Left lung (tissue), 10 donors: ENCODE measurements around the gene INTS12. TPM values are rescaled to one million over a fixed set of nuclear protein-coding genes. Genes with fewer than 3 reads are reported as not detected.
A peak's percentile ranks its signal among the peaks of the same experiment; 100 is the strongest.

Experiments
- ATAC-seq: fragments of 200-7000 bp; cut with Tn5 transposase; one replicate; pipeline ENCODE4 v1.9.1; 2020; ENCODE audit warnings: moderate library complexity
- DNase-seq, 4 donors: peaks; one replicate each; pipeline ENCODE4 v3.0.0-alpha.2; 2013 to 2020
- H3K27ac ChIP-seq, 2 donors: fragments of 200-600 bp; sonication (generic) in 1 of 2; one replicate each; pipeline versions ENCODE4 v1.5.0 to v1.8.0; 2020 to 2021
- H3K27me3 ChIP-seq, 2 donors: fragments of 200-600 bp; sonication (generic) in 1 of 2; one replicate each; pipeline versions ENCODE4 v1.5.0 to v1.8.0; 2020 to 2021
- H3K36me3 ChIP-seq, 2 donors: fragments of 200-600 bp; sonication (generic) in 1 of 2; one replicate each; pipeline versions ENCODE4 v1.5.0 to v1.8.0; 2020 to 2021
- H3K4me1 ChIP-seq, 2 donors: fragments of 200-600 bp; one replicate each; pipeline ENCODE4 v1.8.0; 2021
- H3K4me3 ChIP-seq, 2 donors: fragments of 200-600 bp; sonication (generic) in 1 of 2; one replicate each; pipeline versions ENCODE4 v1.5.0 to v1.8.0; 2020 to 2021; ENCODE audit warnings: mild to moderate bottlenecking in 1 of 2
- H3K9me3 ChIP-seq, 2 donors: fragments of 200-600 bp; sonication (generic) in 1 of 2; one replicate each; pipeline versions ENCODE4 v1.5.0 to v1.8.0; 2020 to 2021
- CTCF ChIP-seq, 2 donors: fragments of 200-600 bp; sonication (generic) in 1 of 2; IDR thresholded peaks; one replicate each; pipeline versions ENCODE4 v1.5.0 to v1.8.0; 2021; ENCODE audit warnings: antibody characterized with exemption in 2 of 2
- intact Hi-C, 2 donors: fragments of 100-400 bp; cut with DNase I; formaldehyde crosslinking; loops; one replicate each; pipeline versions ENCODE4 v1.11.2 to v1.14.2; 2022
- polyA plus RNA-seq, 6 donors: library from polyadenylated mRNA; unstranded; fragments of 120-200 nt; gene quantifications; one replicate each; pipeline ENCODE4 v1.2.1, GENCODE V29; 2013; ENCODE audit not compliant: insufficient read length in 6 of 6
- total RNA-seq, 2 donors: library from RNA; stranded (reverse); fragmentation: NEBNext Ultra II Directional; extraction: Animal tissue kit (Norgen Biotek cat#: 25700); gene quantifications; one replicate each; pipeline ENCODE4 v1.2.1, GENCODE V29; 2021
- donor health status: DM: no; HTN: yes; CAD: no.
- donor health status: DM: no; HTN: no; CAD: no.

Gene INTS12
- total and polyA plus RNA-seq, 8 donors, result 14.9 to 39.1 (median 34.1) TPM

DNA sequence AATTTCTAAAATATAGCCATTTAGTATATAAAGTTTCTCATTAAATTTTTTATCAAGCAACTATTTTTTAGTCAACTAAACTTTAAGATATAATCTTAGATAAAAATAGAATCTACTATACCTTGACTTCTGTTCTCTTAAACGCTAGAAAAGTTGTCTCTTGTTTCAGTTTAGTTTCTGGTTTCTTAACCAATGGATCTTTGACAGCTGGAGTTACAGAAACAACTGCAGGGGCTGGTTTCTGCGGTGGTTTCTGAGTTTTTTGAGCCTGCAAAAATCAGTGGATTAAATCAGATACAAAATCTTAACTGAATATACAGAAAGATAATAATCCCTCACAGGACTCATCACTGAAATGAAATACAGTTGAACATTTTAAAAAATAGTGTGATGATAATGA, 21.9 kb downstream of the INTS12 start:
- intact Hi-C loops, result no loop called here
- peaks cover 0 to 74% of the 10 kb centered on the region in 2 donors for H3K36me3 ChIP-seq
- DNase-seq (no peak), ATAC-seq (no peak)
- no peak for TF ChIP-seq CTCF (IDR thresholded peaks at IDR 0.05)
- H3K27ac ChIP-seq, result no peak overlapping the region
- no peaks in the 10 kb centered on the region for H3K27me3 ChIP-seq
- H3K9me3 ChIP-seq, result no peaks in the 10 kb centered on the region
- H3K4me3 ChIP-seq, result no peak overlapping the region
- H3K4me1 ChIP-seq, result peaks cover 0 to 5% of the 10 kb centered on the region in 2 donors

DNA sequence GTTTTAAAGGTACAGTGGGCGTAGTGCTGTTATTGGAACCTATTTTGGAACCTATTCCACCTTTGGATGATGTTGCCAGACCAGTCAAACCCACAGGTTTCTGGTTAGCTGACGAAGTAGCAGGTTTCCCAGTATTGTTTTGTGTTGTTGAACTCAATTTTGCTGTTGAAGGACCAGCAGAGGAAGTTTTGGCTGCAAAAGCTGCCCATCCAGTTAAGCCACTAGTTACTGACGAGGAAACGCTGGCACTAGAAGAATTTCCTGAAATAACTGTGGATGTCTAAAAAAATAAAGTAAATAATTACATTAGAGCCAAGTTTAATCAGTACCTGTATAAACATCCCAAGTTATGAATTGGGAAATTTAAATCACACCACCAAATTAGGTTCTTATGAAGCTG, 25.5 kb downstream of the INTS12 start:
- Histone ChIP-seq H3K4me1 (peaks cover 0 to 5% of the 10 kb centered on the region in 2 donors), H3K27ac (peak overlapping the region; percentile 2 to 57), H3K36me3 (peaks cover 0 to 51% of the 10 kb centered on the region in 2 donors), H3K27me3 (no peaks in the 10 kb centered on the region), H3K4me3 (no peak overlapping the region), H3K9me3 (no peaks in the 10 kb centered on the region)
- ATAC-seq (peak; percentile 89), DNase-seq (peak in 3 of 4 donors; percentile 56 to 80 (median 68))
- TF ChIP-seq CTCF (IDR thresholded peaks at IDR 0.05), result no peak
- intact Hi-C loops, result no loop called here

DNA sequence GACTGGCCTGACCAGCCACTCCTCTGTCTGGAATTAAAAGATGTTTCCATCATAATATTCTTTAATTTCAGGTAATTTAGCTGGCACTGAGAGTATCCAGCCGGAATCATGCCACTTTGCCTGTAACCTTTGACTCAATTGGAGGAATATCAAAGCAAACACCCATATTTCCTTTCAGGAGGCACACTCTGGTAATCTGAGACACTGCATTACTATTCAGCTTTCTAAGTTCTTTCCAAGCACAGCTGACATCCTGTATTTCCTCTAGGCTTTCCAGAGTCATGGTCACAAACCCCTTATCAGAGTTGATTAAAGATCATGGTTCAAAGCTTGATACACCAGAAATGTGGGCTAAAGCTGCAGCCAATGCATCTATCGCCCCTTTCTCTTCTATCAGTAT, 29.3 kb downstream of the INTS12 start:
- no peak for TF ChIP-seq CTCF (IDR thresholded peaks at IDR 0.05)
- intact Hi-C loops, result no loop called here
- H3K27me3 ChIP-seq, result no peaks in the 10 kb centered on the region
- H3K9me3 ChIP-seq, result no peaks in the 10 kb centered on the region
- H3K4me3 ChIP-seq, result no peak overlapping the region
- DNase-seq (no peak), ATAC-seq (no peak)
- H3K36me3 ChIP-seq, result peaks cover 0 to 20% of the 10 kb centered on the region in 2 donors
- H3K4me1 ChIP-seq, result peaks cover 0 to 5% of the 10 kb centered on the region in 2 donors
- H3K27ac ChIP-seq, result no peak overlapping the region

GRCh38 chr4:105677709-105678108, 30.8 kb downstream of the INTS12 start:
- no peak for DNase-seq
- no peaks in the 10 kb centered on the region for H3K9me3 ChIP-seq
- H3K27me3 ChIP-seq, result no peaks in the 10 kb centered on the region
- no peak overlapping the region for H3K4me3 ChIP-seq
- intact Hi-C loops, result no loop called here
- H3K36me3 ChIP-seq, result peaks cover 0 to 13% of the 10 kb centered on the region in 2 donors
- no peak for TF ChIP-seq CTCF (IDR thresholded peaks at IDR 0.05)
- no peak overlapping the region for H3K27ac ChIP-seq
- H3K4me1 ChIP-seq, result no peaks in the 10 kb centered on the region
- no peak for ATAC-seq

DNA sequence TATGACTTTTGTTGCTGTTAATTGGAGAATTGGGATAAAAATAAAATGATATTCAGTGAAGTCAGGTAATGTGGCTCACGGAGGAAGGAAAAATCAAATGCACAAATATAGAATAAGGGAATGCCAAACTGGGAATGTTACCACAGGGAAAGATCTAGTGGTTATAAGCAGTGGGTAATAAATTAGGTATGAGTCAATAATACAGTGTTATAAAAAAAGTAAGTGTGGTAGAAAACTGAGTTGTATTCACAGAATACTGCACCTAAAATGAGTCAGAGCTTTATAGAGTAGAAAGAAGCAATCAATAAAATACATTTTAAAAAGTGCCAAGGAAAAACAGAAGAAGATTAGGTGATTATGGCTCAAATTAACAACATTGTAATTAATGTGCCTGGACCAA, 34.5 kb downstream of the INTS12 start:
- H3K27ac ChIP-seq, result no peak overlapping the region
- no peaks in the 10 kb centered on the region for H3K4me1 ChIP-seq
- H3K4me3 ChIP-seq, result no peak overlapping the region
- no peaks in the 10 kb centered on the region for H3K36me3 ChIP-seq
- DNase-seq, result no peak
- no peak for ATAC-seq
- H3K9me3 ChIP-seq, result no peaks in the 10 kb centered on the region
- intact Hi-C loops, result no loop called here
- no peak for TF ChIP-seq CTCF (IDR thresholded peaks at IDR 0.05)
- H3K27me3 ChIP-seq, result no peaks in the 10 kb centered on the region
